Pancreas (tissue), 10 donors: ENCODE data around the gene POFUT2. TPM values are rescaled to one million over a fixed set of nuclear protein-coding genes. Genes with fewer than 3 reads are reported as not detected.

Experiments
- ATAC-seq, 4 donors: fragments of 200-7000 bp; cut with Tn5 transposase; one replicate each; pipeline versions ENCODE4 v1.8.0 to v1.9.1; 2020; ENCODE audit warnings: mild to moderate bottlenecking in 4 of 4, moderate library complexity in 4 of 4
- DNase-seq, 6 donors: peaks; one replicate each; pipeline ENCODE4 v3.0.0-alpha.2; 2020
- FAIRE-seq: peaks from 2 replicates; lab custom pipeline; 2012; peaks lifted over from hg19 to GRCh38; lab: Jason Lieb, UNC
- H3K27ac ChIP-seq, 4 donors: fragments of 200-600 bp; sonication (generic); 1 replicate in 3 of 4; 2 replicates in 1 of 4; pipeline versions ENCODE4 v1.5.0 to v1.8.0; 2020
- H3K27me3 ChIP-seq, 4 donors: fragments of 200-600 bp; one replicate each; pipeline ENCODE4 v1.8.0; 2021
- H3K36me3 ChIP-seq, 3 donors: fragments of 200-600 bp; sonication (generic) in 1 of 3; one replicate each; pipeline versions ENCODE4 v1.5.0 to v1.8.0; 2020 to 2021
- H3K4me1 ChIP-seq, 3 donors: fragments of 200-600 bp; one replicate each; pipeline ENCODE4 v1.8.0; 2021
- H3K4me3 ChIP-seq, 4 donors: fragments of 200-600 bp; sonication (generic) in 2 of 4; one replicate each; pipeline versions ENCODE4 v1.5.0 to v1.8.0; 2020 to 2021
- H3K9me3 ChIP-seq, 4 donors: fragments of 200-600 bp; one replicate each; pipeline ENCODE4 v1.8.0; 2021
- CTCF ChIP-seq, 4 donors: fragments of 200-600 bp; sonication (generic) in 3 of 4; IDR thresholded peaks; one replicate each; pipeline versions ENCODE4 v1.5.0 to v1.8.0; 2021; ENCODE audit warnings: antibody characterized with exemption in 4 of 4
- WGBS, 2 donors: extraction: QIAGEN DNeasy Blood & Tissue Kit; methylation state at CpG; one replicate each; pipeline ENCODE4 v1.1.7; 2013; 5-methylcytosine and 5-hydroxymethylcytosine counted together
- intact Hi-C, 3 donors: fragments of 100-400 bp; cut with DNase I; formaldehyde crosslinking; loops; one replicate each; pipeline versions ENCODE4 v1.11.1 to v1.14.2; 2022
- polyA plus RNA-seq, 2 donors: library from polyadenylated mRNA; stranded (reverse); fragments of 200-250 nt; gene quantifications; one replicate each; pipeline ENCODE4 v1.2.3, GENCODE V29; 2013
- total RNA-seq, 6 donors: library from RNA; stranded (reverse); fragmentation: NEBNext Ultra II Directional in 4 of 6; extraction: Animal tissue kit (Norgen Biotek cat#: 25700) in 4 of 6; gene quantifications; one replicate each; pipeline versions ENCODE4 v1.2.1 to v1.2.4, GENCODE V29; 2021 to 2023
- donor health status: healthy with polysubstance abuse.
- donor health status: DM: no; HTN: no; CAD: no; lungs with moderate emphysema.
- donor health status: DM: no; HTN: no; CAD: no.
- donor health status: control.
- donor health status: control.
- donor health status: Bipolar disorder and iron deficiency.
- donor health status: DM: yes; HTN: yes; CAD: no.
- donor health status: DM: no; HTN: no; CAD: no.
- donor health status: DM: no; HTN: no; CAD: no.
- donor health status: DM: yes; HTN: yes; CAD: no.

POFUT2 gene
- total and polyA plus RNA-seq, 8 donors = 10.1 to 46.9 (median 16.3) TPM

- WGBS, 2 donors = 53 to 76% methylated on average over 9 to 14 of the region's 14 CpGs
- Histone ChIP-seq H3K36me3 (no peaks in the 10 kb centered on the region), H3K4me3 (no peak overlapping the region), H3K4me1 (peaks cover 0 to 4% (median 2%) of the 10 kb centered on the region in 3 donors), H3K27ac (no peak overlapping the region), H3K9me3 (no peaks in the 10 kb centered on the region), H3K27me3 (no peaks in the 10 kb centered on the region)
- DNase-seq = peak in 2 of 6 donors; percentile 37 to 71
- no peak for TF ChIP-seq CTCF (IDR thresholded peaks at IDR 0.05)
- no peak for ATAC-seq
- FAIRE-seq = no peak
- intact Hi-C loops = no loop called here
These were observed 47.6 kb upstream of the POFUT2 start for GRCh38 chr21:45335151-45335760.

GRCh38 chr21:45334591-45335081 is 46.9 kb upstream of the POFUT2 start:
- ATAC-seq (no peak), FAIRE-seq (no peak), DNase-seq (peak in 2 of 6 donors; percentile 46 to 51)
- WGBS, 2 donors = 56 to 60% methylated on average over 9 of the region's 9 CpGs
- TF ChIP-seq CTCF (IDR thresholded peaks at IDR 0.05) = no peak
- Histone ChIP-seq H3K27me3 (no peaks in the 10 kb centered on the region), H3K4me1 (peaks cover 0 to 3% (median 2%) of the 10 kb centered on the region in 3 donors), H3K9me3 (no peaks in the 10 kb centered on the region), H3K36me3 (no peaks in the 10 kb centered on the region), H3K4me3 (no peak overlapping the region), H3K27ac (no peak overlapping the region)
- intact Hi-C loops = no loop called here

- peaks cover 0 to 2% (median 0%) of the 10 kb centered on the region in 3 donors for H3K4me1 ChIP-seq
- no peak overlapping the region for H3K27ac ChIP-seq
- ATAC-seq (no peak), FAIRE-seq (no peak), DNase-seq (no peak)
- 57 to 65% methylated on average over 8 of the region's 8 CpGs for WGBS, 2 donors
- H3K9me3 ChIP-seq = no peaks in the 10 kb centered on the region
- TF ChIP-seq CTCF (IDR thresholded peaks at IDR 0.05) = no peak
- H3K27me3 ChIP-seq = no peaks in the 10 kb centered on the region
- no peak overlapping the region for H3K4me3 ChIP-seq
- no peaks in the 10 kb centered on the region for H3K36me3 ChIP-seq
- intact Hi-C loops = no loop called here
These were observed 46.4 kb upstream of the POFUT2 start for GRCh38 chr21:45334134-45334533.

- FAIRE-seq (no peak), DNase-seq (peak in 1 of 6 donors; percentile 48), ATAC-seq (no peak)
- peaks cover 0 to 2% (median 0%) of the 10 kb centered on the region in 3 donors for H3K4me1 ChIP-seq
- intact Hi-C loops = no loop called here
- 46 to 54% methylated on average over 18 of the region's 18 CpGs for WGBS, 2 donors
- H3K27me3 ChIP-seq = no peaks in the 10 kb centered on the region
- no peaks in the 10 kb centered on the region for H3K9me3 ChIP-seq
- H3K27ac ChIP-seq = no peak overlapping the region
- H3K4me3 ChIP-seq = no peak overlapping the region
- H3K36me3 ChIP-seq = no peaks in the 10 kb centered on the region
- TF ChIP-seq CTCF (IDR thresholded peaks at IDR 0.05) = no peak
These were observed 46.0 kb upstream of the POFUT2 start for GRCh38 chr21:45333583-45334121.
